Measurements from ENCODE around the gene ZNF579. TPM values are rescaled to one million over a fixed set of nuclear protein-coding genes. Genes with fewer than 3 reads are reported as not detected.

ZNF579 gene
- total RNA-seq, 1 experiment from 2014 or later, result 19.9 TPM

- H3K27me3 Mint-ChIP-seq (ENCODE audit: low read depth), result no peaks in the 10 kb centered on the region; the same call in 1 of the 2 replicates
Observed at GRCh38 chr19:55593096-55593772, 12.6 kb upstream of the ZNF579 start.

More at GRCh38 chr19:55593096-55593772, 12.6 kb upstream of the ZNF579 start:
- Histone ChIP-seq H4K5ac (ENCODE audit: insufficient read length, low read depth, low read length) (no peak overlapping the region), H3K23me2 (ENCODE audit: insufficient read length, low read depth, low read length, poor library complexity, severe bottlenecking) (no peaks in the 10 kb centered on the region), H3K4me1 (ENCODE audit: insufficient read depth, low read length) (no peaks in the 10 kb centered on the region; the same call in 1 of the 2 replicates), H3T11ph (ENCODE audit: low read length) (no peak overlapping the region), H2BK5ac (ENCODE audit: insufficient read length, low read length) (no peak overlapping the region), H2BK15ac (ENCODE audit: low read depth, low read length) (no peak overlapping the region), H2BK120ac (ENCODE audit: low read depth, low read length, poor library complexity, severe bottlenecking) (no peak overlapping the region), H3K9ac (ENCODE audit: extremely low read depth, insufficient read length, low read length) (no peak overlapping the region), H3K14ac (ENCODE audit: insufficient read depth, low read length) (no peak overlapping the region), H4K20me1 (ENCODE audit: control insufficient read depth, insufficient read depth, insufficient read length) (peaks cover 2% of the 10 kb centered on the region), H3K27me3 (ENCODE audit: insufficient read depth, low read length) (no peaks in the 10 kb centered on the region), H3K27ac (ENCODE audit: insufficient read length, low read depth, low read length) (no peak overlapping the region), H3K18ac (ENCODE audit: insufficient read length, low read depth, low read length) (no peak overlapping the region), H4K8ac (replicated peaks; ENCODE audit: insufficient read length, low read depth, low read length) (no peak overlapping the region), H3K4me2 (ENCODE audit: insufficient read depth, insufficient read length, low read length) (no peak overlapping the region), H2AK5ac (ENCODE audit: insufficient read length, low read length) (no peak overlapping the region), H2BK12ac (ENCODE audit: insufficient read length, low read depth, low read length) (no peak overlapping the region), H4K91ac (ENCODE audit: insufficient read length, low read depth, low read length) (no peak overlapping the region), H3K4ac (ENCODE audit: low read depth, low read length) (no peak overlapping the region), H3K79me2 (ENCODE audit: insufficient read depth, low read length) (no peaks in the 10 kb centered on the region), H3K79me1 (ENCODE audit: insufficient read depth, low read depth, low read length, poor library complexity, severe bottlenecking) (no peaks in the 10 kb centered on the region), H3K23ac (ENCODE audit: insufficient read length, low read depth, low read length) (no peak overlapping the region), H3K56ac (ENCODE audit: insufficient read length, low read depth, low read length) (no peak overlapping the region), H3K9me3 (ENCODE audit: control insufficient read depth, low read depth, low read length) (no peaks in the 10 kb centered on the region), H2AFZ (ENCODE audit: low read length) (no peak overlapping the region), H2BK20ac (ENCODE audit: low read depth, low read length, poor library complexity, severe bottlenecking) (no peak overlapping the region)
- Mint-ChIP-seq H3K36me3 (ENCODE audit: insufficient read depth in 1 of 3, low read depth in 3 of 3) (peaks cover 28 to 36% (median 32%) of the 10 kb centered on the region in 3 experiments; a peak in 6 of 7 replicates), H3K9me3 (no peaks in the 10 kb centered on the region; a peak in 1 of 5 replicates), H3K4me1 (peaks cover 22 to 43% of the 10 kb centered on the region in 2 experiments), H3K27ac (peak overlapping the region in 2 of 3 experiments; percentile 40 to 45; a peak in 2 of 7 replicates), H3K4me3 (no peak overlapping the region)
- no CpG with 5 or more reads among the region's 68 CpGs for WGBS (ENCODE audit: extremely low coverage, insufficient read length, low lambda C conversion rate)
- peak; percentile 55 for DNase-seq
- no peak for TF ChIP-seq CTCF (conservative IDR thresholded peaks at IDR 0.05)

Data from H9 (cell line).